Measurements from ENCODE around the gene BRD3OS.

BRD3OS gene

GRCh38 chr9:133990366-133991213 is 34.7 kb upstream of the BRD3OS start:
- no peak overlapping the region for H3K27ac ChIP-seq (ENCODE audit: low read length)
- no peak overlapping the region for H3K4me3 ChIP-seq (ENCODE audit: low read depth in 1 of 2, low read length in 2 of 2)
- H3K4me1 ChIP-seq (ENCODE audit: insufficient read depth, low read length), result no peaks in the 10 kb centered on the region
- no peak overlapping the region for H2AFZ ChIP-seq (ENCODE audit: low read depth, low read length)
- no peak overlapping the region for H3K4me2 ChIP-seq (ENCODE audit: insufficient read depth, low read length)
- no peak for ATAC-seq (ENCODE audit: insufficient read depth, low read depth)
- H3K9ac ChIP-seq (ENCODE audit: low read depth, low read length), result no peak overlapping the region
- no peak for DNase-seq
- TF ChIP-seq, protein P1, sequence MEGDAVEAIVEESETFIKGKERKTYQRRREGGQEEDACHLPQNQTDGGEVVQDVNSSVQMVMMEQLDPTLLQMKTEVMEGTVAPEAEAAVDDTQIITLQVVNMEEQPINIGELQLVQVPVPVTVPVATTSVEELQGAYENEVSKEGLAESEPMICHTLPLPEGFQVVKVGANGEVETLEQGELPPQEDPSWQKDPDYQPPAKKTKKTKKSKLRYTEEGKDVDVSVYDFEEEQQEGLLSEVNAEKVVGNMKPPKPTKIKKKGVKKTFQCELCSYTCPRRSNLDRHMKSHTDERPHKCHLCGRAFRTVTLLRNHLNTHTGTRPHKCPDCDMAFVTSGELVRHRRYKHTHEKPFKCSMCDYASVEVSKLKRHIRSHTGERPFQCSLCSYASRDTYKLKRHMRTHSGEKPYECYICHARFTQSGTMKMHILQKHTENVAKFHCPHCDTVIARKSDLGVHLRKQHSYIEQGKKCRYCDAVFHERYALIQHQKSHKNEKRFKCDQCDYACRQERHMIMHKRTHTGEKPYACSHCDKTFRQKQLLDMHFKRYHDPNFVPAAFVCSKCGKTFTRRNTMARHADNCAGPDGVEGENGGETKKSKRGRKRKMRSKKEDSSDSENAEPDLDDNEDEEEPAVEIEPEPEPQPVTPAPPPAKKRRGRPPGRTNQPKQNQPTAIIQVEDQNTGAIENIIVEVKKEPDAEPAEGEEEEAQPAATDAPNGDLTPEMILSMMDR (IDR thresholded peaks at IDR 0.05; ENCODE audit: borderline replicate concordance, extremely low read depth, low read length, poor library complexity, severe bottlenecking), result no peak
- no peak for TF ChIP-seq EZH2 (IDR thresholded peaks at IDR 0.05; ENCODE audit: borderline replicate concordance, low read depth, low read length, severe bottlenecking)
- H3K9me3 ChIP-seq (ENCODE audit: insufficient read depth, low read length, severe bottlenecking), result no peaks in the 10 kb centered on the region
- no peaks in the 10 kb centered on the region for H3K27me3 ChIP-seq (ENCODE audit: insufficient read depth, low read length, poor library complexity)
- H4K20me1 ChIP-seq (ENCODE audit: insufficient read depth, low read length), result no peaks in the 10 kb centered on the region
- H3K36me3 ChIP-seq (ENCODE audit: insufficient read depth, low read length), result no peaks in the 10 kb centered on the region
- no peaks in the 10 kb centered on the region for H3K79me2 ChIP-seq (ENCODE audit: insufficient read depth, low read length)

DNA sequence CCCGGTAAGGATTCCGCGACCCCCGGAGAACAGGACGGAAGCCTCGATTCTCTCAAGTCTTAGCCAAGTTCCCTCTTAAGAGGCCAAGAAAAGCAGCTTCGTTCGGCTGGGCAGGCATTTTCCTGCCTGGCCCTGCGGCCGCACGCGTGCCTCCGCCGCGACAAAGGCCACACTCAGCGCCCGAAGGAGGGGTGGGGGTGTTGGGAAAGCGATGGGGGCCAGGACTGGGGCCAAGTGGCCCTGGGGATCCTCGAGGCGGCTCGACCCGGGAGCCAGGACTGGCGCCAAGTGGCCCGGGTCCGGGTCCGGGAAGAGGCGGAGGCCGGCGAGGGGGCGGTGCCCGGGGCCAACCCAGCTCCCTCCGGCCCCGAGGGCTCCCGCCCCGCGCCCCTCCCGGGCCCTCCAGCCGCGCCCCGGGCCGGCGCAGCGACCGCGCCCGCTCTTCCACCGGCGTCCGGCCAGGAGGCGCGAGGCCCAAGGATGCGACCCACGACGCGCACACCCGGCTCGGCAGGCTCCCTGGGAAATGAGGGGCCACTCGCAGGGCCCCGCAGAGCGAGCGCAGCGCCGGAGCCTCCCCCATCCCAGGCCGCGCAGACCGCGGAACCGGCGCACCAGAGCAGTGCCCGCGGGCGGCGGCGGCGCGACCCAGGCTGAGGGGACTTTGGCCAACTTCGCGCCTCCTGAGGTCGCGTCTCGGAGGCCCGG is 33.9 kb upstream of the BRD3OS start:
- no peak for TF ChIP-seq EZH2 (IDR thresholded peaks at IDR 0.05; ENCODE audit: borderline replicate concordance, low read depth, low read length, severe bottlenecking)
- TF ChIP-seq, protein P1 (IDR thresholded peaks at IDR 0.05; ENCODE audit: borderline replicate concordance, extremely low read depth, low read length, poor library complexity, severe bottlenecking), result no peak
- Histone ChIP-seq H3K4me3 (ENCODE audit: low read depth in 1 of 2, low read length in 2 of 2) (no peak overlapping the region), H3K27ac (ENCODE audit: low read length) (no peak overlapping the region), H3K4me2 (ENCODE audit: insufficient read depth, low read length) (no peak overlapping the region), H3K36me3 (ENCODE audit: insufficient read depth, low read length) (no peaks in the 10 kb centered on the region), H4K20me1 (ENCODE audit: insufficient read depth, low read length) (no peaks in the 10 kb centered on the region), H3K79me2 (ENCODE audit: insufficient read depth, low read length) (no peaks in the 10 kb centered on the region), H3K9ac (ENCODE audit: low read depth, low read length) (no peak overlapping the region), H3K27me3 (ENCODE audit: insufficient read depth, low read length, poor library complexity) (no peaks in the 10 kb centered on the region), H2AFZ (ENCODE audit: low read depth, low read length) (no peak overlapping the region), H3K4me1 (ENCODE audit: insufficient read depth, low read length) (no peaks in the 10 kb centered on the region), H3K9me3 (ENCODE audit: insufficient read depth, low read length, severe bottlenecking) (no peaks in the 10 kb centered on the region)
- DNase-seq, result no peak
- ATAC-seq (ENCODE audit: insufficient read depth, low read depth), result no peak

DNA sequence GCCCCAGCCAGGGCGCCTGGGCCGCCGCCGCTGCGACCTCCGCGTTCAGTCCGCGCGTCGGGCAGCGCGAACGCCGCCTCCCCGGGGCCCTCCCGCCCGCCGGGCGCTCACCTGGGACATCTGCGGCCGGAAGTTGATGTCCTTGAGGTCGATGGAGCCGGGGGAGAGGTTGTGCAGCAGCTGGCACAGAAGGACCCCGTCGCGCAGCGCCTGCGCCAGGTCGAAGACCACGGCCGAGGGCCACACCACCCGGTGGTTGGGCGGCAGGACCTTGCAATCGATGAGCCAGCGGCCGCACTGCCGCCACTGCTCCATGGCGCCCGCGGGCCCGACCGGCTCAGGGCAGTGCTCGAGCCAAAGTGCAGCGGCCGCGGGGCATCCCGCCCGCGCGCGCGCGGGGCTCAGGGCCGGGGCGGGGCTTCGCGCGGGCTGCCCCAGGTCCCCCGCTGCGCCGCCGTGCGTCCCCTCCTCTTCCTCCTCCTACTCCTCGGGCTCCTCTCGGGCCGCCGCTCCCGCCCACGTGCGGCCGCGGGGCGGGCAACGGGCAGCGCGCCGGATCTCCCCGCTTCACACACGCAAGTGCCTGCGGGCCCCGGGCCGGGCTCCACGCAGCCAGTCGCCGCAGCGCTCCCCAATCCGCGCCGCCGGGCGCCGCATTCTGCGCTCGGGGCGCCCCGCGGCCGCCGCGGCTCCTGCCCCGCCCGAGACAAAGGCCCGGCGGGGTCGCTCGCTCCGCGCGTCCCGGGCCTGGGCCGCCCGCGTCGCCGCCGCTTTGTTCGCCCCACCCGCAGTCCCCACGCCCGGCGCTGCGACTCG is 33.1 kb upstream of the BRD3OS start, which contains the start of gene VAV2:
TSS of gene VAV2 (minus strand) at position 361 of the 816 bp plus-strand sequence. CDS start at position 315, 46 bp downstream.
- ATAC-seq (ENCODE audit: insufficient read depth, low read depth), result no peak
- DNase-seq, result no peak
- H2AFZ ChIP-seq (ENCODE audit: low read depth, low read length), result no peak within 1 kb of the TSS
- H3K27me3 ChIP-seq (ENCODE audit: insufficient read depth, low read length, poor library complexity), result no peaks in the 10 kb centered on the region
- no peaks in the 10 kb centered on the region for H3K4me1 ChIP-seq (ENCODE audit: insufficient read depth, low read length)
- no peak within 1 kb of the TSS for H3K4me2 ChIP-seq (ENCODE audit: insufficient read depth, low read length)
- no peaks in the 10 kb centered on the region for H3K9me3 ChIP-seq (ENCODE audit: insufficient read depth, low read length, severe bottlenecking)
- H3K9ac ChIP-seq (ENCODE audit: low read depth, low read length), result no peak within 1 kb of the TSS
- no peak within 1 kb of the TSS for H3K27ac ChIP-seq (ENCODE audit: low read length)
- H4K20me1 ChIP-seq (ENCODE audit: insufficient read depth, low read length), result no peaks in the 10 kb centered on the region
- TF ChIP-seq EZH2 (IDR thresholded peaks at IDR 0.05; ENCODE audit: borderline replicate concordance, low read depth, low read length, severe bottlenecking), result no peak
- TF ChIP-seq, protein P1 (IDR thresholded peaks at IDR 0.05; ENCODE audit: borderline replicate concordance, extremely low read depth, low read length, poor library complexity, severe bottlenecking), result no peak
- no peak within 1 kb of the TSS for H3K4me3 ChIP-seq (ENCODE audit: low read depth in 1 of 2, low read length in 2 of 2)
- H3K36me3 ChIP-seq (ENCODE audit: insufficient read depth, low read length), result no peaks in the 10 kb centered on the region
- no peaks in the 10 kb centered on the region for H3K79me2 ChIP-seq (ENCODE audit: insufficient read depth, low read length)
